C4-2B (cell line): ENCODE results near the gene EXOSC6.
"Not testable (repeated sequence)": the region's sequence is repeated elsewhere in the genome, so short reads cannot be mapped to it uniquely, and the experiment has no call there.

Experiments used
- CTCF ChIP-seq: fragments of 450-650 bp; conservative IDR thresholded peaks from 2 replicates; pipeline ENCODE4 v1.5.1; 2017; ENCODE audit warnings: mild to moderate bottlenecking
- ZFX ChIP-seq: fragments of 450-650 bp; IDR thresholded peaks from 2 replicates; pipeline ENCODE4 v1.6.1; 2017

- not testable (repeated sequence) for TF ChIP-seq CTCF, ZFX
Measured at GRCh38 chr16:70198230-70198629, 53.5 kb downstream of the EXOSC6 start.
